C4-2B (cell line): ENCODE measurements around the gene ASNS.

ENCODE experiments used
- CTCF ChIP-seq: fragments of 450-650 bp; conservative IDR thresholded peaks from 2 replicates; pipeline ENCODE4 v1.5.1; 2017; ENCODE audit warnings: mild to moderate bottlenecking
- ZFX ChIP-seq: fragments of 450-650 bp; IDR thresholded peaks from 2 replicates; pipeline ENCODE4 v1.6.1; 2017

GRCh38 chr7:97858221-97858620 lies 14.0 kb downstream of the ASNS start:
- no peak for TF ChIP-seq CTCF
- TF ChIP-seq ZFX = no peak
